H9 (cell line): ENCODE data around the gene GSN. TPM values are rescaled to one million over a fixed set of nuclear protein-coding genes. Genes with fewer than 3 reads are reported as not detected.

Source experiments
- DNase-seq: peaks from one replicate; pipeline ENCODE4 v3.0.0-alpha.2; 2017
- H2AFZ ChIP-seq: one replicate; pipeline ENCODE4 v1.6.1; 2013; ENCODE audit warnings: mild to moderate bottlenecking, low read length, control low read depth, moderate library complexity
- H2AK5ac ChIP-seq: 2 replicates; pipeline ENCODE4 v1.6.1; 2013; ENCODE audit warnings: low read length, control low read depth, mixed read lengths; ENCODE audit not compliant: insufficient read length
- H2BK120ac ChIP-seq: one replicate; pipeline ENCODE4 v1.6.1; 2013; ENCODE audit warnings: low read depth, mild to moderate bottlenecking, low read length, control low read depth, inconsistent platforms; ENCODE audit not compliant: poor library complexity, severe bottlenecking
- H2BK12ac ChIP-seq: 2 replicates; pipeline ENCODE4 v1.6.1; 2013; ENCODE audit warnings: low read length, control low read depth, mixed read lengths, low read depth; ENCODE audit not compliant: insufficient read length
- H2BK15ac ChIP-seq: 2 replicates; pipeline ENCODE4 v1.6.1; 2013; ENCODE audit warnings: low read depth, low read length, control low read depth
- H2BK20ac ChIP-seq: one replicate; pipeline ENCODE4 v1.6.1; 2013; ENCODE audit warnings: low read depth, mild to moderate bottlenecking, low read length, control low read depth, inconsistent platforms; ENCODE audit not compliant: poor library complexity, severe bottlenecking
- H2BK5ac ChIP-seq: 2 replicates; pipeline ENCODE4 v1.6.1; 2013; ENCODE audit warnings: low read length, control low read depth, mixed read lengths; ENCODE audit not compliant: insufficient read length
- H3K14ac ChIP-seq: 2 replicates; pipeline ENCODE4 v1.6.1; 2013; ENCODE audit warnings: low read length, control low read depth; ENCODE audit not compliant: insufficient read depth
- H3K18ac ChIP-seq: 2 replicates; pipeline ENCODE4 v1.6.1; 2013; ENCODE audit warnings: low read depth, mild to moderate bottlenecking, mixed read lengths, low read length, control low read depth; ENCODE audit not compliant: insufficient read length
- H3K23ac ChIP-seq: 2 replicates; pipeline ENCODE4 v1.6.1; 2013; ENCODE audit warnings: low read length, control low read depth, mixed read lengths, low read depth; ENCODE audit not compliant: insufficient read length
- H3K23me2 ChIP-seq: 2 replicates; pipeline ENCODE4 v1.6.1; 2013; ENCODE audit warnings: low read depth, mild to moderate bottlenecking, mixed read lengths, low read length, control low read depth; ENCODE audit not compliant: insufficient read length, poor library complexity, severe bottlenecking
- H3K27ac ChIP-seq: 2 replicates; pipeline ENCODE4 v1.5.1; 2013; ENCODE audit warnings: low read length, control low read depth, mixed read lengths, low read depth; ENCODE audit not compliant: insufficient read length
- H3K27me3 ChIP-seq: 2 replicates; pipeline ENCODE4 v1.6.1; 2013; ENCODE audit warnings: low read length, control low read depth, inconsistent platforms; ENCODE audit not compliant: insufficient read depth
- H3K4ac ChIP-seq: 2 replicates; pipeline ENCODE4 v1.6.1; 2013; ENCODE audit warnings: low read depth, mild to moderate bottlenecking, control low read depth, inconsistent platforms, low read length, moderate library complexity
- H3K4me1 ChIP-seq: 2 replicates; pipeline ENCODE4 v1.6.1; 2013; ENCODE audit warnings: low read length, control low read depth, inconsistent platforms; ENCODE audit not compliant: insufficient read depth
- H3K4me2 ChIP-seq: 2 replicates; pipeline ENCODE4 v1.6.1; 2013; ENCODE audit warnings: low read length, control low read depth, mixed read lengths; ENCODE audit not compliant: insufficient read length, insufficient read depth
- H3K56ac ChIP-seq: 2 replicates; pipeline ENCODE4 v1.6.1; 2013; ENCODE audit warnings: low read depth, mild to moderate bottlenecking, mixed read lengths, low read length, control low read depth; ENCODE audit not compliant: insufficient read length
- H3K79me1 ChIP-seq: 2 replicates; pipeline ENCODE4 v1.6.1; 2013; ENCODE audit warnings: low read depth, mild to moderate bottlenecking, moderate library complexity, low read length, control low read depth, inconsistent platforms; ENCODE audit not compliant: insufficient read depth, poor library complexity, severe bottlenecking
- H3K79me2 ChIP-seq: 2 replicates; pipeline ENCODE4 v1.6.1; 2013; ENCODE audit warnings: low read length, control low read depth, inconsistent platforms; ENCODE audit not compliant: insufficient read depth
- H3K9ac ChIP-seq: 2 replicates; pipeline ENCODE4 v1.6.1; 2013; ENCODE audit warnings: low read length, control low read depth, mixed read lengths; ENCODE audit not compliant: insufficient read length; ENCODE audit errors: extremely low read depth
- H3K9me3 ChIP-seq: one replicate; pipeline ENCODE4 v1.6.1; 2013; ENCODE audit warnings: low read depth, low read length, inconsistent platforms; ENCODE audit not compliant: control insufficient read depth
- H3T11ph ChIP-seq: one replicate; pipeline ENCODE4 v1.6.1; 2013; ENCODE audit warnings: mild to moderate bottlenecking, low read length, control low read depth, inconsistent platforms
- H4K20me1 ChIP-seq: one replicate; pipeline ENCODE4 v1.6.1; 2013; ENCODE audit not compliant: control insufficient read depth, insufficient read length, insufficient read depth
- H4K5ac ChIP-seq: 2 replicates; pipeline ENCODE4 v1.6.1; 2013; ENCODE audit warnings: low read depth, mild to moderate bottlenecking, mixed read lengths, low read length, control low read depth; ENCODE audit not compliant: insufficient read length
- H4K8ac ChIP-seq: replicated peaks from 2 replicates; pipeline ENCODE4 v1.6.1; 2013; ENCODE audit warnings: low read length, control low read depth, mixed read lengths, low read depth; ENCODE audit not compliant: insufficient read length
- H4K91ac ChIP-seq: 2 replicates; pipeline ENCODE4 v1.6.1; 2013; ENCODE audit warnings: low read depth, mild to moderate bottlenecking, moderate library complexity, mixed read lengths, low read length, control low read depth; ENCODE audit not compliant: insufficient read length
- H3K27ac Mint-ChIP-seq, 3 experiments: 2 replicates in 2 of 3; 3 replicates in 1 of 3; pipeline ENCODE4 v1.8.0; 2020 to 2021; ENCODE audit warnings: mixed read lengths in 3 of 3, mild to moderate bottlenecking in 1 of 3, moderate library complexity in 1 of 3
- H3K27me3 Mint-ChIP-seq: 2 replicates; pipeline ENCODE4 v1.8.0; 2021; ENCODE audit warnings: low read depth, mild to moderate bottlenecking, moderate library complexity, mixed read lengths
- H3K36me3 Mint-ChIP-seq, 3 experiments: 2 replicates in 2 of 3; 3 replicates in 1 of 3; pipeline ENCODE4 v1.8.0; 2020 to 2021; ENCODE audit warnings: low read depth in 3 of 3, mixed read lengths in 3 of 3; ENCODE audit not compliant: insufficient read depth in 1 of 3
- H3K4me1 Mint-ChIP-seq, 2 experiments: 2 replicates each; pipeline ENCODE4 v1.8.0; 2020; ENCODE audit warnings: mixed read lengths in 2 of 2
- H3K4me3 Mint-ChIP-seq, 2 experiments: 2 replicates in 1 of 2; 3 replicates in 1 of 2; pipeline ENCODE4 v1.8.0; 2020 to 2021; ENCODE audit warnings: mild to moderate bottlenecking in 2 of 2, mixed read lengths in 2 of 2, moderate library complexity in 1 of 2
- H3K9me3 Mint-ChIP-seq, 2 experiments: 2 replicates in 1 of 2; 3 replicates in 1 of 2; pipeline ENCODE4 v1.8.0; 2020; ENCODE audit warnings: mild to moderate bottlenecking in 2 of 2, mixed read lengths in 2 of 2, moderate library complexity in 1 of 2
- CTCF ChIP-seq: fragments of 200-600 bp; sonication (generic); conservative IDR thresholded peaks from 3 replicates; pipeline ENCODE4 v1.8.0; 2021; ENCODE audit warnings: antibody characterized with exemption, mild to moderate bottlenecking
- WGBS: extraction: QIAGEN DNeasy Blood & Tissue Kit; methylation state at CpG from one replicate; pipeline ENCODE4 v1.1.7; 2013; ENCODE audit warnings: missing lambda C conversion rate, low lambda C conversion rate, mixed read lengths; ENCODE audit not compliant: insufficient read length; ENCODE audit errors: extremely low coverage; 5-methylcytosine and 5-hydroxymethylcytosine counted together
- total RNA-seq: library from RNA; stranded (reverse); gene quantifications from 2 replicates; pipeline ENCODE4 v1.2.1, GENCODE V29; 2021

GSN gene
- total RNA-seq, 1 experiment from 2014 or later = 14.9 TPM

- H3K23me2 ChIP-seq = peaks cover 19% of the 10 kb centered on the region
- Mint-ChIP-seq H3K27me3 (peaks cover 89% of the 10 kb centered on the region), H3K4me3 (peak overlapping the region; percentile 64 to 90; a peak in 4 of 5 replicates), H3K27ac (no peak overlapping the region), H3K36me3 (peaks cover 0 to 2% (median 0%) of the 10 kb centered on the region in 3 experiments; a peak in 1 of 7 replicates), H3K9me3 (no peaks in the 10 kb centered on the region), H3K4me1 (peaks cover 29 to 40% of the 10 kb centered on the region in 2 experiments)
- H2BK5ac ChIP-seq = no peak overlapping the region
- H4K91ac ChIP-seq = no peak overlapping the region
- peaks cover 22% of the 10 kb centered on the region; the same call in 1 of the 2 replicates for H3K27me3 ChIP-seq
- no peak overlapping the region for H2BK12ac ChIP-seq
- no peaks in the 10 kb centered on the region for H3K79me2 ChIP-seq
- no peak overlapping the region for H2AK5ac ChIP-seq
- no peak overlapping the region for H3K9ac ChIP-seq
- H3T11ph ChIP-seq = no peak overlapping the region
- no peak overlapping the region for H2AFZ ChIP-seq
- no peak overlapping the region for H2BK120ac ChIP-seq
- no peak overlapping the region for H3K56ac ChIP-seq
- H3K4ac ChIP-seq = no peak overlapping the region
- H3K14ac ChIP-seq = no peak overlapping the region
- no peaks in the 10 kb centered on the region for H4K20me1 ChIP-seq
- H4K5ac ChIP-seq = no peak overlapping the region
- peaks cover 4% of the 10 kb centered on the region; the same call in 1 of the 2 replicates for H3K4me1 ChIP-seq
- H3K18ac ChIP-seq = no peak overlapping the region
- no peak overlapping the region for H4K8ac ChIP-seq
- H3K79me1 ChIP-seq = no peaks in the 10 kb centered on the region
- no peak overlapping the region for H3K27ac ChIP-seq
- no peak for TF ChIP-seq CTCF
- no peaks in the 10 kb centered on the region for H3K9me3 ChIP-seq
- no peak overlapping the region for H3K23ac ChIP-seq
- H2BK15ac ChIP-seq = no peak overlapping the region
- no peak for DNase-seq
- H3K4me2 ChIP-seq = peak overlapping the region; percentile 55
- no peak overlapping the region for H2BK20ac ChIP-seq
- no CpG with 5 or more reads among the region's 5 CpGs for WGBS
These were observed 1.8 kb downstream of the GSN start for GRCh38 chr9:121269642-121270254.
